B cell (primary cell): Measurements from ENCODE around the gene NCS1. TPM values are rescaled to one million over a fixed set of nuclear protein-coding genes. Genes with fewer than 3 reads are reported as not detected.

ENCODE experiments used
- ATAC-seq: fragments of 200-7000 bp; cut with Tn5 transposase; one replicate; pipeline ENCODE4 v1.10.0; 2021; ENCODE audit warnings: low read depth, mild to moderate bottlenecking, moderate number of reproducible peaks, moderate library complexity
- CTCF ChIA-PET: fragments of 350-600 bp; sonication (Branson Sonifier 250); formaldehyde crosslinking; loops from one replicate; lab custom pipeline; 2021; ENCODE audit warnings: antibody characterized with exemption, inconsistent platforms; lab: Charles Lee
- POLR2A ChIA-PET: fragments of 350-600 bp; sonication (Branson Sonifier 250); formaldehyde crosslinking; loops from one replicate; lab custom pipeline; 2021; ENCODE audit warnings: antibody characterized with exemption; lab: Charles Lee
- DNase-seq: peaks from one replicate; pipeline ENCODE4 v3.0.0; 2013
- H2AFZ ChIP-seq: 2 replicates; pipeline ENCODE4 v1.6.1; 2012; ENCODE audit warnings: mild to moderate bottlenecking, low read depth, low read length; ENCODE audit not compliant: insufficient read depth, poor library complexity, severe bottlenecking
- H3K27ac ChIP-seq, 2 donors: 1 replicate in 1 of 2; 2 replicates in 1 of 2; pipeline ENCODE4 v1.5.1; 2012 to 2013; ENCODE audit warnings: low read length in 2 of 2, mild to moderate bottlenecking in 2 of 2, moderate library complexity in 1 of 2
- H3K27me3 ChIP-seq, 4 experiments: fragments of 200-600 bp in 1 of 4; sonication (generic) in 1 of 4; replicated peaks in 1 of 4; 1 replicate in 2 of 4; 2 replicates in 2 of 4; pipeline versions ENCODE4 v1.6.1 to v1.7.0; 2013 to 2016; ENCODE audit warnings: low read length in 3 of 4, mild to moderate bottlenecking in 2 of 4, mixed read lengths in 1 of 4, moderate library complexity in 1 of 4; ENCODE audit not compliant: insufficient read depth in 4 of 4, control insufficient read depth in 3 of 4; ENCODE audit errors: control extremely low read depth in 1 of 4
- H3K36me3 ChIP-seq, 2 experiments: replicated peaks in 1 of 2; 1 replicate in 1 of 2; 2 replicates in 1 of 2; pipeline versions ENCODE4 v1.6.1 to v1.7.1; 2013; ENCODE audit warnings: low read length in 1 of 2; ENCODE audit not compliant: insufficient read depth in 2 of 2, control insufficient read depth in 1 of 2; ENCODE audit errors: control extremely low read depth in 1 of 2, extremely low read depth in 1 of 2
- H3K4me1 ChIP-seq, 2 donors: fragments of 200-600 bp in 1 of 2; sonication (generic) in 1 of 2; 1 replicate in 1 of 2; 2 replicates in 1 of 2; pipeline versions ENCODE4 v1.5.1 to v1.6.1; 2013 to 2017; ENCODE audit warnings: low read length in 2 of 2; ENCODE audit not compliant: control insufficient read depth in 2 of 2, insufficient read depth in 2 of 2
- H3K4me2 ChIP-seq: replicated peaks from 2 replicates; pipeline ENCODE3; 2012; ENCODE audit warnings: mild to moderate bottlenecking, low read depth, low read length; ENCODE audit not compliant: poor library complexity, severe bottlenecking
- H3K4me3 ChIP-seq, 5 experiments: fragments of 200-600 bp in 1 of 5; sonication (generic) in 1 of 5; 1 replicate in 3 of 5; 2 replicates in 2 of 5; pipeline versions ENCODE4 v1.5.1 to v1.7.0; 2011 to 2016; ENCODE audit warnings: low read length in 4 of 5, mild to moderate bottlenecking in 4 of 5, low read depth in 2 of 5, control low read depth in 1 of 5, moderate library complexity in 1 of 5; ENCODE audit not compliant: insufficient read depth in 1 of 5; ENCODE audit errors: control extremely low read depth in 1 of 5, extremely low read depth in 1 of 5
- H3K79me2 ChIP-seq: fragments of 200-600 bp; sonication (generic); one replicate; pipeline ENCODE4 v1.6.0; 2016; ENCODE audit warnings: low read length; ENCODE audit not compliant: control insufficient read depth, insufficient read depth
- H3K9ac ChIP-seq: fragments of 200-600 bp; sonication (generic); 2 replicates; pipeline ENCODE4 v1.6.1; 2017; ENCODE audit warnings: mild to moderate bottlenecking, low read length, moderate library complexity
- H3K9me3 ChIP-seq, 3 donors: one replicate each; pipeline versions ENCODE4 v1.6.1 to v1.7.1; 2013; ENCODE audit warnings: low read length in 2 of 3; ENCODE audit not compliant: control insufficient read depth in 2 of 3, insufficient read depth in 1 of 3; ENCODE audit errors: control extremely low read depth in 1 of 3
- H4K20me1 ChIP-seq: 2 replicates; pipeline ENCODE4 v1.6.0; 2012; ENCODE audit warnings: mild to moderate bottlenecking, low read length; ENCODE audit not compliant: insufficient read depth, control insufficient read depth, poor library complexity, severe bottlenecking
- H3K27ac Mint-ChIP-seq: one replicate; pipeline ENCODE4 v1.8.0; 2021; ENCODE audit warnings: mixed read lengths
- H3K27me3 Mint-ChIP-seq: one replicate; pipeline ENCODE4 v1.8.0; 2021; ENCODE audit warnings: mixed read lengths
- H3K4me1 Mint-ChIP-seq: one replicate; pipeline ENCODE4 v1.8.0; 2021; ENCODE audit warnings: mixed read lengths
- H3K4me3 Mint-ChIP-seq: one replicate; pipeline ENCODE4 v1.8.0; 2021; ENCODE audit warnings: mixed read lengths
- H3K9me3 Mint-ChIP-seq: one replicate; pipeline ENCODE4 v1.8.0; 2022; ENCODE audit warnings: mixed read lengths; ENCODE audit not compliant: insufficient read depth
- CTCF ChIP-seq: fragments of 200-600 bp; IDR thresholded peaks from one replicate; pipeline ENCODE4 v1.8.0; 2022; ENCODE audit warnings: antibody characterized with exemption, mild to moderate bottlenecking
- EZH2 ChIP-seq: IDR thresholded peaks from 2 replicates; pipeline ENCODE4 v1.6.1; 2012; ENCODE audit warnings: borderline replicate concordance, low read depth, mild to moderate bottlenecking, moderate library complexity, low read length; ENCODE audit not compliant: insufficient read depth, poor library complexity, severe bottlenecking
- WGBS: methylation state at CpG from one replicate; pipeline ENCODE4 v1.1.5; 2013; ENCODE audit warnings: missing lambda C conversion rate; ENCODE audit not compliant: insufficient coverage; 5-methylcytosine and 5-hydroxymethylcytosine counted together
- intact Hi-C: fragments of 100-400 bp; cut with micrococcal nuclease; formaldehyde crosslinking; loops from one replicate; pipeline ENCODE4 v1.10.0; 2022
- polyA plus RNA-seq: library from polyadenylated mRNA; depleted of rRNA; stranded (reverse); fragments of >200 nt; gene quantifications from 2 replicates; pipeline ENCODE4 v1.2.3, GENCODE V29; 2012
- total RNA-seq, 2 donors: library from RNA; stranded (reverse); fragments of 120-200 nt in 1 of 2; gene quantifications; 1 replicate in 1 of 2; 2 replicates in 1 of 2; pipeline versions ENCODE4 v1.2.3 to v1.2.4, GENCODE V29; 2013 to 2022

NCS1 gene
- total and polyA plus RNA-seq, 2 donors (not counting 1 experiment from before 2014, with no cell fraction given), result 0.39 TPM; not detected in 1

DNA sequence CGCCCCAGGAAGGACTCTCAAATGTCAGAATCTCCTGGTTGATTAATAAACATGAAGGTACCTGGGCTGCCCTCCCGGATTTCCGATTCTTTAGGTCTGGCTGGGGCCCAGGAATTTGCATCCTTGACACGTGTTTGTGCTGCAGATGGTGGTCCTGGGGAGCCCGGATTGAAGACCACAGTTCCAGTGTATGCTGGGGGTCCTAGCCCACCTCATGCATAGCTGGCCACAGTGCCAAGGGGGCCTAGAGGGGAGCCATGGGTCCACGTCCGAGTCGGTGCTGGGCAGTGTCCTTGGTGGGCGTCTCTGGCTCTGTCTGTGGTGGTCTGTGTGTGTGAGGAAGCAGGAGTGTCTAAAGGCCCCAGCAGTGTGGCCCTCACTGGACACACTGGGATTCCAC, 3.2 kb downstream of the NCS1 start:
- peaks cover 27% of the 10 kb centered on the region for H3K27me3 Mint-ChIP-seq

DNA sequence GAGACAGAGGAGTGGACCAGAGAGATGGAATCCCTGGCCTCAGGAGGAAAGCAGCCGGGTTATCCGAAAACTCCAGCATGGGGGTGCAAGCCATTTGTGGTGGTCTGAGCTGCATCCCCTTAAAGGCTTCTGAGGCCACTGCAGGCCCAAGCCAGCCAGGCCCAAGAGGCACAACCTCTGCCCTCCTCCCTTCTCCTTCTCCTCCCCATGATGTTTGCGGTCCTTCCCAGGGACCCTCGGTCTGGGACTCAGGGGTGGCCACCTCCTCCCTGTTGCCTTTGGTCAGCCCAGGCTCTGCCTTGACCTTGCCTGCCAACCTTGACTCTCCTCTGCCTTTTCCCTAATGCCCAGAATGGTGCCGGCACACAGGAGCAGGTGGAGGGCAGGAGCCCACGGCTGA, 4.6 kb downstream of the NCS1 start:
- H3K27ac Mint-ChIP-seq, result no peak overlapping the region
- WGBS, result 87% methylated on average over 4 of the region's 6 CpGs

More for the DNA sequence above, 3.2 kb downstream of the NCS1 start:
- H3K4me1 Mint-ChIP-seq, result peaks cover 8% of the 10 kb centered on the region
- whole genome bisulfite sequencing, result 85% methylated on average over 9 of the region's 9 CpGs
- Histone ChIP-seq H3K4me2 (no peak overlapping the region), H3K36me3 (no peaks in the 10 kb centered on the region), H3K27ac (no peak overlapping the region), H3K4me3 (no peak overlapping the region), H4K20me1 (no peaks in the 10 kb centered on the region), H2AFZ (no peak overlapping the region), H3K4me1 (peaks cover 8 to 9% of the 10 kb centered on the region in 2 donors), H3K79me2 (no peaks in the 10 kb centered on the region), H3K9me3 (no peaks in the 10 kb centered on the region), H3K9ac (no peak overlapping the region), H3K27me3 (peaks cover 0 to 24% (median 11%) of the 10 kb centered on the region in 4 experiments)
- DNase-seq (no peak), ATAC-seq (no peak)
- ChIA-PET POLR2A (no interaction called here), CTCF (interaction anchor here (0.5 kb wide), 1 partner anchor 185 kb away, joined by 3 read pairs; no protein-coding TSS in a partner anchor)
- H3K4me3 Mint-ChIP-seq, result no peak overlapping the region
- H3K27ac Mint-ChIP-seq, result no peak overlapping the region
- TF ChIP-seq EZH2, result no peak
- no peak for TF ChIP-seq CTCF
- intact Hi-C loops, result no loop called here
- H3K9me3 Mint-ChIP-seq, result no peaks in the 10 kb centered on the region

More for the DNA sequence above, 4.6 kb downstream of the NCS1 start:
- Histone ChIP-seq H3K9me3 (no peaks in the 10 kb centered on the region), H4K20me1 (no peaks in the 10 kb centered on the region), H3K79me2 (no peaks in the 10 kb centered on the region), H2AFZ (no peak overlapping the region), H3K27me3 (peaks cover 0 to 16% (median 5%) of the 10 kb centered on the region in 4 experiments), H3K4me1 (peaks cover 5 to 6% of the 10 kb centered on the region in 2 donors), H3K36me3 (no peaks in the 10 kb centered on the region), H3K9ac (no peak overlapping the region), H3K27ac (no peak overlapping the region), H3K4me2 (no peak overlapping the region), H3K4me3 (no peak overlapping the region)
- Mint-ChIP-seq H3K9me3 (no peaks in the 10 kb centered on the region), H3K4me3 (no peak overlapping the region), H3K27me3 (peaks cover 16% of the 10 kb centered on the region), H3K4me1 (peaks cover 8% of the 10 kb centered on the region)
- ATAC-seq (no peak), DNase-seq (no peak)
- intact Hi-C loops, result no loop called here
- TF ChIP-seq CTCF (no peak), EZH2 (no peak)
- CTCF ChIA-PET, result interaction anchor here (1.0 kb wide), 1 partner anchor 61 kb away, joined by 3 read pairs; no protein-coding TSS in a partner anchor
- POLR2A ChIA-PET, result no interaction called here
